GM10248 (cell line): Measurements from ENCODE around the gene KCTD14.

Experiments used
- CTCF ChIA-PET: fragments of 300-600 bp; sonication (Branson Sonifier 250); formaldehyde crosslinking; extraction: SDS; loops from one replicate; lab custom pipeline; 2021; ENCODE audit warnings: antibody characterized with exemption; lab: Yijun Ruan, JAX
- POLR2A ChIA-PET: fragments of 350-650 bp; sonication (Branson Sonifier 250); formaldehyde crosslinking; extraction: SDS; loops from one replicate; lab custom pipeline; 2020; ENCODE audit warnings: antibody characterized with exemption; lab: Yijun Ruan, JAX
- DNase-seq: peaks from one replicate; pipeline ENCODE4 v3.0.0; 2012; ENCODE audit errors: extremely low spot score
- TF ChIP-seq, protein P1 (sequence below): IDR thresholded peaks from 2 replicates; pipeline ENCODE4 v1.5.1; 2012; ENCODE audit warnings: mild to moderate bottlenecking, low read depth; ENCODE audit errors: extremely low read depth, missing control alignments, control extremely low read depth

KCTD14 gene

DNA sequence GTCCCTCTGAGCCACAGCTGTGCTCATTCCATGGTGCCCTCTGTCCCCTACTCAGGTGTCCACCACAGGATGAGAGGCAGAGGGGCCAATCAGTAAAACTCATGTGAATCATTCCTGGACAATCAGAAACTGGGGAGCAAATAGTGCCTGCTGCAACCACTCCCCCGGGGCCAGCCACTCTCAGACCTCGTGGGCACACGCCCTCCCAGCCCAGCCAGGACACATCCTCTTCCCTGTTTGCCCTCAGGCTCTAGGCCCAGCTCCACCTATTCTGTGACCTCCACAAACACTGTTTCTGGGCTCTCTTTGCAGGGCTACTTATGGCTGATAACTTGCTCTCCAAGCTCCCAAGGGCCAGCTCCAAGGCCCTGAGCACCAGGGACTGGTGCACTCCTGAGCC is 14.0 kb upstream of the KCTD14 start:
- DNase-seq = no peak
- CTCF ChIA-PET = interaction anchor here (8.2 kb wide), 1 partner anchor 9 kb away, joined by 89 read pairs; no protein-coding TSS in a partner anchor
- TF ChIP-seq, protein P1, sequence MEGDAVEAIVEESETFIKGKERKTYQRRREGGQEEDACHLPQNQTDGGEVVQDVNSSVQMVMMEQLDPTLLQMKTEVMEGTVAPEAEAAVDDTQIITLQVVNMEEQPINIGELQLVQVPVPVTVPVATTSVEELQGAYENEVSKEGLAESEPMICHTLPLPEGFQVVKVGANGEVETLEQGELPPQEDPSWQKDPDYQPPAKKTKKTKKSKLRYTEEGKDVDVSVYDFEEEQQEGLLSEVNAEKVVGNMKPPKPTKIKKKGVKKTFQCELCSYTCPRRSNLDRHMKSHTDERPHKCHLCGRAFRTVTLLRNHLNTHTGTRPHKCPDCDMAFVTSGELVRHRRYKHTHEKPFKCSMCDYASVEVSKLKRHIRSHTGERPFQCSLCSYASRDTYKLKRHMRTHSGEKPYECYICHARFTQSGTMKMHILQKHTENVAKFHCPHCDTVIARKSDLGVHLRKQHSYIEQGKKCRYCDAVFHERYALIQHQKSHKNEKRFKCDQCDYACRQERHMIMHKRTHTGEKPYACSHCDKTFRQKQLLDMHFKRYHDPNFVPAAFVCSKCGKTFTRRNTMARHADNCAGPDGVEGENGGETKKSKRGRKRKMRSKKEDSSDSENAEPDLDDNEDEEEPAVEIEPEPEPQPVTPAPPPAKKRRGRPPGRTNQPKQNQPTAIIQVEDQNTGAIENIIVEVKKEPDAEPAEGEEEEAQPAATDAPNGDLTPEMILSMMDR = no peak
- POLR2A ChIA-PET = no interaction called here

DNA sequence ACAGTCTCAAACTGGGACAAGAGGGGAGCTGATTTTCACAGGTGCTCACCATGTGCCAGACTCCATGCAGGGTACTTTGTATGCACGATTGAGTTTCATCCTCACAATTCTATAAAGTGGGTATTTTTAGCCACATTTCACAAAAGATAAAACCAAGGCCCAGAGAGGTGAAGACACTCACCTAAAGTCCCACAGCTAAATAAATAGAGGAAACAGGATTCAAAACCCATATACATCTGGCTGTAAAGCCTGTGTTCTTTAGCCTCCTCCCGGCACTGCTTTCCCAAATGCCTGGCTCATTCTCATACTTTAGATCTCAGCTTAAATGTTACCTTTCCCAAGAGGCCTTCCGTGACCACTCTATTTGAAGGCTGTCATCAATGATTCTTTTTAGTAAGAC is 13.2 kb upstream of the KCTD14 start:
- CTCF ChIA-PET = interaction anchor here (0.8 to 8.2 kb wide), 2 partner anchors 10 to 37 kb away, joined by 3 to 89 read pairs; no protein-coding TSS in a partner anchor
- TF ChIP-seq, protein P1 = no peak

DNA sequence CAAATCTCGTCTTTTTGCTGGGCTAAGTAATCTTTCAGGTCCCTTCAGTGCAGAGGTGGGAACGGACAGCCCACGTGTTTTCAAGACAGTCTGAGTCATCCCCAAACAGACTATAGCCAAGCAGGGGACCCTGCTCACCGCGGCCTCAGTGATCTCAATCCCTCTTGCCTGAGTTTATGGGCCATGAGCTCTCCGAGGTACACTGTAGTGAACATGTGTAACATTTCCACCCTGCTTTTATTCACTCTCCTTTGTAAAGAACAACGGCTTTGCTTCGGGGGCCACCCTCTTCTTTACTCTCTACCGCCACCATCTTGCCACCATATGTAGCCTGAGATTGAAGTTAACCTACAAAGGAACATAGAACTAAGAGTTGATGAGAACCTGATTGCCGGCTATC is 11.5 kb upstream of the KCTD14 start:
- ChIA-PET POLR2A (interaction anchor here (1.1 kb wide), 1 partner anchor 16 kb away, joined by 4 read pairs; no protein-coding TSS in a partner anchor), CTCF (interaction anchor here (1.4 to 8.2 kb wide), 2 partner anchors 11 to 23 kb away, joined by 3 to 89 read pairs; no protein-coding TSS in a partner anchor)
- TF ChIP-seq, protein P1 = no peak
- DNase-seq = no peak

More for the DNA sequence above, 13.2 kb upstream of the KCTD14 start:
- DNase-seq = no peak
- POLR2A ChIA-PET = no interaction called here

DNA sequence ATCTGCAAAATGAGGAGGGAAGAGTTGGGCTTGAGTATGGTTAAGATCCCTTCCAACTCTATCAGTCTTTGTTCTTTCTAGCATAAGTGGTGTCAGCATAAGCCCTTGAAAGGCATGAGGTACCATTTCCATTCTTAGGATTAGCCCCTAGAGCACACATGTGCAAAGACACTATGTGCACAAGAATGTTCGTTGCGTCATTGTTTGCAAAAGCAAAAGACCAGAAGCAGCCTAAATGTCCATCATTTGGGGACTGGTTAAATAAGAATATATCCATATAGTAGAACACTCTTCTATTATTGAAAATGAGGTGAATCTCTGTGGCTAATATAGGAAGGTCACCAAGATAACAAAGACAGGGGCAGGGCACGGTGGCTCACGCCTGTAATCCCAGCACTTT is 10.0 kb upstream of the KCTD14 start:
- TF ChIP-seq, protein P1 = no peak
- ChIA-PET POLR2A (no interaction called here), CTCF (interaction anchor here (8.2 kb wide), 1 partner anchor 13 kb away, joined by 89 read pairs; no protein-coding TSS in a partner anchor)
- DNase-seq = no peak

DNA sequence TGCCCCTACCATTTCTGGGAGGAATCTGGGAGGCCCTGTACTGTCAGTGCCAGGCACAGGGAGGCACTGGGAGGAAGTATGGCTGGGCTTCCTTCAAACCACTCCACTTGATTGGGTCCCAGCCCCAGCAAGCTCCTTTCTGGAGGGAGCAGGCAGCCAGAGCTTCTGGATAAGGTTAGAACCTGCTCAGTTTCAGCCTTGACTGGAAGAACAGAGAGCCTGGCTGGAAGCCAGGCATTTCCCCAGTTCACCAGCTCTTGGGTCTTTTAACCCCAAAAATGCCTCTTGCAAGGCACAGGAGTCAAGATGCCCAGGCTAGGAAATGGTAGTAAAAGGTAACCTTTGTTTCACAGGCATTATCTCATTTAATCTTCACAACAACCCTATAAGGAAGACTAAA is 9.0 kb upstream of the KCTD14 start:
- no peak for DNase-seq
- CTCF ChIA-PET = interaction anchor here (8.2 kb wide), 1 partner anchor 14 kb away, joined by 89 read pairs; no protein-coding TSS in a partner anchor
- POLR2A ChIA-PET = interaction anchor here (2.0 kb wide), 1 partner anchor 37 kb away, joined by 6 read pairs; no protein-coding TSS in a partner anchor
- TF ChIP-seq, protein P1 = no peak

DNA sequence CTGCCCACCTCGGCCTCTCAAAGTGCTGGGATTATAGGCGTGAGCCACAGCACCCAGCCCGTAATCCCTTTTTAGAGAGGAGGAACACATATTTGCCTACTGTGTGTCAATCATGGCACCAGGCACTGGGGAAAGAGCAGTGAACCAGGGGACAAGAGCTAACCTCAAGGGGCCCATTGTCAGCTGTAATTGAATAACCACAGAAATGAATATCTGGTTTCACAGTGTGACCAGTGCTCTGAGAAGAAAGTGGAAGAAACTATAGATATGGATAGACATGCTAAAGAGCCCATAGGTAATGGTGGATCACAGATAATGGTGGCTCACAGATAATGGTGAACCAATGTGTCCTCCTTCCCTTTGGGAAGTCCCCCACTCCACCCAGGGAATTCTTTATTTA is 8.6 kb upstream of the KCTD14 start:
- peak; percentile 41 for DNase-seq
- TF ChIP-seq, protein P1 = no peak
- ChIA-PET POLR2A (interaction anchor here (2.0 kb wide), 1 partner anchor 37 kb away, joined by 6 read pairs; no protein-coding TSS in a partner anchor), CTCF (interaction anchor here (1.0 to 8.2 kb wide), 3 partner anchors 11 to 32 kb away, joined by 3 to 89 read pairs (median 3); no protein-coding TSS in a partner anchor)
